HG02610 (cell line): ENCODE data around the gene PLA2G10.
"Not testable (repeated sequence)": the region's sequence is repeated elsewhere in the genome, so short reads cannot be mapped to it uniquely, and the experiment has no call there.

Source experiments
- ATAC-seq: cut with Tn5 transposase; IDR thresholded peaks from one replicate; pipeline ENCODE4 v1.9.1; 2021; ENCODE audit warnings: mild to moderate bottlenecking, moderate library complexity; ENCODE audit not compliant: unreplicated experiment

PLA2G10 gene, protein sequence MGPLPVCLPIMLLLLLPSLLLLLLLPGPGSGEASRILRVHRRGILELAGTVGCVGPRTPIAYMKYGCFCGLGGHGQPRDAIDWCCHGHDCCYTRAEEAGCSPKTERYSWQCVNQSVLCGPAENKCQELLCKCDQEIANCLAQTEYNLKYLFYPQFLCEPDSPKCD

DNA sequence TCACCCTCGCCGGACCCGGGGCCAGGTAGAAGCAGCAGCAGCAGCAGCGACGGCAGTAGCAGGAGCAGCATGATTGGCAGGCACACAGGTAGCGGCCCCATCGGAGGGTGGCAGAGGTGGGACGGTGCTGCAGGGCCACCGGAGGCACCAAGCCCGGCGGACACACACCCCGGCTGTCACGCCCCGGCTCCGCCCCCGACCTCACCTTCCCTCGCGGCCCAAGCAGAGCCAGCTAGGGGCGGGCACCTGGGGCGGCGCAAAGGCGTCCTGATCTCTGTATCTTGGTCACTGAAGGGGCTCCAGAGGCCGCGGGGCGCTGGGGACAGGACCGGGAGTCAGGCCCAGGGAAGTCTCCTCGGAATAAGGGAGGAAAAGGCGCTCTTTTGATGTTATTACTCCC, at the start of gene PLA2G10:
Gene PLA2G10 (minus strand): TSS at position 180 of the 400 bp plus-strand sequence. CDS start 79 bp downstream, at position 101.
- ATAC-seq = not testable (repeated sequence)

- ATAC-seq = peak; percentile 98
Observed at GRCh38 chr16:14742273-14743128, 48.4 kb upstream of the PLA2G10 start, which contains the start of gene NPIPA2. Gene NPIPA2 (plus strand): TSS chr16:14742533. CDS start chr16:14748066, 5,533 bp downstream.

DNA sequence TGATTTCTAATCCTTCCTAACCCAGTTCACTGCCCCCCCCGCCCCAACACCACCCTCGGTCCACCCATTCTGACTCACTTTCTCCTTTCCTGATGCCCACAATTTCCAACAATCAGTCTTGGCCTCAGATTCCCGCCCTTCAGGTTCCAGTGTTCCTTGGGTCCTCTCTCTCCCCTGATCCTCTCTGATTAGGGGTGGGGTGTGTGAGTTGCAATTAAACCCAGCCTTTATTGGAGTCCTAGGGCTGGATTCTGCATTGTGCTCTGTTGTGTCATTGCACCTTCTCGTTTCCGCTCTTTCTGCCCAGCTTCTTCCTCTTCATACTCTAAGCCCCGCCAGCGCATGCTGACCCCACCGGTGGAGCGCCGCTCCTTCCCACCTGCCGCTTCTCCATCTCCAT, 47.7 kb upstream of the PLA2G10 start:
- not testable (repeated sequence) for ATAC-seq

- ATAC-seq = not testable (repeated sequence)
Observed at GRCh38 chr16:14740832-14741385, 46.8 kb upstream of the PLA2G10 start.

GRCh38 chr16:14733233-14733632, 39.1 kb upstream of the PLA2G10 start:
- ATAC-seq = not testable (repeated sequence)

DNA sequence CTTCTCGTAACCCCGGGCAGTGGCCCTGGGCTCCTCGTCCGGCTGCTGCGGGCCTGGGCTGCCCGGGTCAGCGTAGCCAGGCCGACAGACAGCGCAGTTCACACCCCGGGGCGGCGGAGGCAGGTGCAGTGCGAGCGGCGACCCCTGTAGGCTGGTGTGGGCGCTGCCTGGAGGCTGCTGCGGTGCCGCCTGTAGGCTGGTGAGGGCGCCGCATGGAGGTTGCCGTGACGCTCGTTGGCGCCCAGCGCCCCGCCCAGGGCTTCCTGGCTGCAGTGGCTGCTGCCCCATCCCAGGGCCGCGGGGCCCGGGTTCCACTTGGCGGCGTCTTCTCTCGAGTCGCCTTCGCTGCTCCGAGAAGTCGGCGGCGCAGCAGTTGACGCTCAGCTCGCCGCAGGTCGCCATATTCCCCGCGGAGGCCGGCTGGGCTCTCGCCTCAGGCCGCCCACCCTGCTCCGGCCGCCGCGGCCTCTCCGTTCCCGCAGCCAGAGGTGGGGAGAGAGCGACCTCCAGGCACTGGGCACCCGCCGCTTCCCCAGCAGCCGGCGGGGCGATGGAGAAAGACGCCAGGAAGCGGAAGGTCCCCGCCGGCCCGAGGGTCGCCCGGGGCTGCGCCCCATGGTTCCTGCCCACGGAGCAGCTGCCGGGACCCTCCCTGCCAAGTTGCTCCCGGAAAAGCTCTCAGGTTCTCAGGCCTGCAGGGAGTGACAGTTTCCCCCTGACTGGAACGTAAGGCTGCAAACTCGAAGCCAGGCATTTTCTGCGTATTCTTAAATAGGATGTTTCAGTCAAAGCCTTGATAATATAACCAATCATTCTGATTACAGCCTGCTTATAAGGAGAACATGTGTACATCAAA, 9.3 kb upstream of the PLA2G10 start, which contains the start of gene NPIPA3:
Gene NPIPA3 (plus strand): TSS at position 256 of the 856 bp plus-strand sequence. CDS start 5,533 bp downstream, outside the sequence.
- peak; percentile 97 for ATAC-seq

DNA sequence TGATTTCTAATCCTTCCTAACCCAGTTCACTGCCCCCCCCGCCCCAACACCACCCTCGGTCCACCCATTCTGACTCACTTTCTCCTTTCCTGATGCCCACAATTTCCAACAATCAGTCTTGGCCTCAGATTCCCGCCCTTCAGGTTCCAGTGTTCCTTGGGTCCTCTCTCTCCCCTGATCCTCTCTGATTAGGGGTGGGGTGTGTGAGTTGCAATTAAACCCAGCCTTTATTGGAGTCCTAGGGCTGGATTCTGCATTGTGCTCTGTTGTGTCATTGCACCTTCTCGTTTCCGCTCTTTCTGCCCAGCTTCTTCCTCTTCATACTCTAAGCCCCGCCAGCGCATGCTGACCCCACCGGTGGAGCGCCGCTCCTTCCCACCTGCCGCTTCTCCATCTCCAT, 8.6 kb upstream of the PLA2G10 start:
- ATAC-seq = not testable (repeated sequence)

DNA sequence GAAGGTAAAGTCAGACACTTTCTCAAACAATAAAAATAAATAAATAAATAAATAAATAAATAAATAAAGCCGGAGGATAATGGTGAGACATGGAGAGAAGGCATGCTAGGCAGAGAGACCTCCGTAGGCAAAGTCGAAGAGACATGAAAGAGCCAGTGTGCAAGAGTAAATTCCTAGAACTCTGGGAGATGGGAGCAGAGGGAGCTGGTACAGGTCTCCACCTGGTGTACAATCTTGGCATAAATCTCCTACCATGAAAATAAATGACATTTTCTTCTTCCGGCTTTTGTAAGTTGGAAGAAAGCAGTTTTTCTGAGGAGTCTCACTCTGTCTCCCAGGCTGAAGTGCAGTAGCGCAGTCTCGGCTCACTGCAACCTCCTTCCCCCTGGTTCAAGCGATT, 7.8 kb upstream of the PLA2G10 start:
- not testable (repeated sequence) for ATAC-seq

DNA sequence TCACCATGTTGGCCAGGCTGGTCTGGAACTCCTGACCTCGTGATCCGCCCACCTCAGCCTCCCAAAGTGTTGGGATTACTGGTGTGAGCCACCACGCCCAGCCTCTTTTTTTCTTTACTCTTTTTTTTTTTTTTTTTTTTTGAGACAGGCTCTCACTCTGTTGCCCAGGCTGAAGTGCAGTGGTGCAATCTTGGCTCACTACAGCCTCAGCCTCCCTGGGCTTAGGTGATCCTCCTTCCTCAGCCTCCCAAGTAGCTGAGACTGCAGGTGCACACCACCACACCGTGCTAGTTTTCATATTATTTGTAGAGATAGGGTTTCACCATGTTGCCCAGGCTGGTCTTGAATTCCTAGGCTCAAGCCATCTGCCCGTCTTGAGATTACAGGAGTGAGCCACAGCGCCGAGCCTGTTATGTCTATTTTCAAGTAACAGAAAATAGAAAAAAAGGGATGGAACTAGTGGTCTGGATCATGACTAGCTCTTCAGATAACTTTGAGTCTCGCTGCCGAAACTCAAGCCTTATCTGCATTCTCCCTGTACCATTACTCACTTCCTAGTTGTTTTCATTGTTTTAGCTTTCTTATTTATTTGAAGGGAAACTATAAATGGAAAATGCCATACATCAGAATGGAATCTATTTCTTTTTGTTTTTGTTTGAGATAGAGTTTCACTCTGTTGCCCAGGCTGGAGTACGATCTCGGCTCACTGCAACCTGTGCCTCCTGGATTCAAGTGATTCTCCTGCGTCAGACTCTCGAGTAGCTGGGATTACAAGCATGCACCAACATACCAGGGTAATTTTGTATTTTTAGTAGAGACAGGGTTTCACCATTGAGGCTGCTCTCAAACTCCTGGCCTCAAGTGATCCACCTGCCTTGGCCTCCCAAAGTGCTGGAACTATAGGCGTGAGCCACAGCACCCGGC, 8.0 kb downstream of the PLA2G10 start:
- not testable (repeated sequence) for ATAC-seq

DNA sequence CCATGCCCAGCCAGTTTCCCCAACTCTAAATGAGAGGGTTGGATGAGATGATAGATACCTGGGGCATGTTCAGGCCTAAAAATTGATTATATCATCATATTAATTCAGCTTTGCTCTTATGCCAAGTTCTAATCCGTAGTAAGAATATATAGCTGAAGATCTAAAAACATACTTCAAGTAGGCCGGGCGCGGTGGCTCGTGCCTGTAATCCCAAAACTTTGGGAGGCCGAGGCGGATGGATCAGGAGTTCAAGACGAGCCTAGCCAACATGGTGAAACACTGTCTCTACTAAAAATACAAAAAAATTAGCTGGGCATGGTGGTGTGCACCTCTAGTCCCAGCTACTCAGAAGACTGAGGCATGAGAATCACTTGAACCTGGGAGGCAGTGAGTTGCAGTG, 12.0 kb downstream of the PLA2G10 start:
- no peak for ATAC-seq

DNA sequence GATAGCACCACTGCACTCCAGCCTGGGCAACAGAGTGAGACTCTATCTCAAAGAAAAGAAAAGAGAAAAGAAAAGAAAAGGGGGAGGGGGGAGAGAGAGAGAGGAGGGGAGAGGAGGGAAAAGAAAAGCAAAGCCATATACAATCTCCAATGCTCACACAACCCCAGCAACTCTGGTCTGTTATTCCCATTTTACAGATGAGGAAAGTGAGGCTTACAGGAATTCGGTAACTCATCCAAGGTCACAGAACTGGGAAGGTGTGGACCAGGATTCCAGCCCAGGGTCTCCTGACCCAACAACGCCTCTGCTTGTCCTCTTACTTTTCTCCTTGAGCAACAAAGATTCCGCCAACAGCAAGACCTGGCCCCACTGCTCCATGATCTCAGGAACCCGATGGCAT, 13.0 kb downstream of the PLA2G10 start:
- ATAC-seq = no peak

GRCh38 chr16:14680396-14680795, 13.7 kb downstream of the PLA2G10 start:
- ATAC-seq = not testable (repeated sequence)

DNA sequence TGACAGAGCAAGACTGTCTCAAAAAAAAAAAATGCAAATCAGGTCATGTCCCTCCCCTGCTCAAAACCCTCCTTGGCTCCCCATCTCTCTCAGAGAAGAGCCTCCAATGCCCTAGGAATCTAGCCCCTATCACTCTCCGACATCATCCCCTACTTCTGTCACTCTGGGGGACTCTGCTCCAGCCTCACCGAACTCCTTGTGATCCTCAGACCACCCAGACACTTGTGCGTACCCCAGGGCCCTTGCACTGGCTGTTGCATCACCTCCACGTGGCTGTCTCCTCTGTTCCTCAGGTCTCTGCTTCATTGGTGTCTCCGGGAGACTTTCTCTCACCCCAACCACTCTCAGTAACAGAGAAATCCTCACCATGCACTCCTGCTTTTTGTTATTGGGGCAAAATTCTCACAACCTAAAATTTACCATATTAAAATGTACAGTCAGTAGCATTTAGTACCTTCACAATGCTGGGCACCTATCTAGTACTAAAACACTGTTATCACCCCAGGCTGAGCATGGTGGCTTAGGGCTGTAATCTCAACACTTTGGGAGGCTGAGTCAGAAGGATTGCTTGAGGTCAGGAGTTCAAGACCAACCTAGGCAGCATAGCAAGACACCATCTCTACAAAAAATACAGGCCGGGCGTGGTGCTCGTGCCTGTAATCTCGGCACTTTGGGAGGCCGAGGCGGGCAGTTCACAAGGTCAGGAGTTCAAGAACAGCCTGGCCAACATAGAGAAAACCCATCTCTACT, 15.2 kb downstream of the PLA2G10 start:
- no peak for ATAC-seq

DNA sequence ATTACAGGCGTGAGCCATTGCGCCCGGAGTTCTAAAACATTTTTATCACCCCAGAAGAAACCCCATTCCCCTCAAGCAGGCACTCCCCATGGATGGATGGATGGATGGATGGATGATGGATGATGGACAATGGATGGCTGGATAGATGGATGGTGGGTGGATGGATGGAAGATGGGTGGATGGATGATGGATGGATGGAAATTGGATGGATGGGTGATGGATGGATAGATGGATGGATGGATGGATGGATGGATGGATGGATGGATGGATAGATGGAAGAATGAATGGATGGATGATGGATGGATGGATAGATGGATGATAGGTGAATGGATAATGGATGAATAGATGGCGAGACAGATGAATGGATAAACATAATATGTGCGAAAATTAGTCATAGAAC, 16.5 kb downstream of the PLA2G10 start:
- ATAC-seq = no peak

DNA sequence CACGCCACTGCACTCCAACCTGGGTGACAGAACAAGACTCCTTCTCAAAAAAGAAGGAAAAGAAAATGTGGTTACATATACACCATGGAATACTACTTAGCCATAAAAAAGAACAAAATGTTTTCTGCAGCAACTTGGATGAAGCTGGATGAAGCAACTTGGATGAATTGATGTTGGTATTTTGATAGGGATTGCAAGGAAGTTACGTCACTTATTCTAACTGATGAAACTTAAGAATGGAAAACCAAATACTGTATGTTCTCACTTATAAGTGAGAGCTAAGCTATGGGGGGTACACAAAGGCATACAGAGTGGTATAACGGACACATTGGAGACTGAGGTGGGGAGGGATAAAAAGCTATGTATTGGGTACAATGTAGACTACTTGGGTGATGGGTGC, 17.5 kb downstream of the PLA2G10 start:
- ATAC-seq = no peak

GRCh38 chr16:14672403-14672971, 21.6 kb downstream of the PLA2G10 start:
- ATAC-seq = no peak

DNA sequence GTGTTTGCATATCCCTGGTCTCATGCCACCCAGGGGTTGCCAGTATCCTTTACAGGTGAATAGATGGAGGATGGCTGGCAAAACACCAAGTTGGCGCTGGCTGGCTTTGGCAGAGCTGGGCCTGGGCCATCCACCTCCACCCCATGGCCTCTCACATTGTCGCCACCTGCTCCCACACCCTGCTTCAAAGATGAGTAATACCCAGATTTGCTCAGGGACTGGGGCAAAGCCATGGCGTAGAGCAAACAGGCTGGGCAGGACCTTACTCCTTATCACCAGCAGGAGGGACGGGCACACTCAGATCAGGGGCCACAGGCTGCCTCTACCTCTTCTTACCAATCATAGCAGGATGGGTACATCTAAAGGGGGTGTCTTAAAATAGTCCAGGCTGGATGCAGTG, 24.3 kb downstream of the PLA2G10 start:
- no peak for ATAC-seq

DNA sequence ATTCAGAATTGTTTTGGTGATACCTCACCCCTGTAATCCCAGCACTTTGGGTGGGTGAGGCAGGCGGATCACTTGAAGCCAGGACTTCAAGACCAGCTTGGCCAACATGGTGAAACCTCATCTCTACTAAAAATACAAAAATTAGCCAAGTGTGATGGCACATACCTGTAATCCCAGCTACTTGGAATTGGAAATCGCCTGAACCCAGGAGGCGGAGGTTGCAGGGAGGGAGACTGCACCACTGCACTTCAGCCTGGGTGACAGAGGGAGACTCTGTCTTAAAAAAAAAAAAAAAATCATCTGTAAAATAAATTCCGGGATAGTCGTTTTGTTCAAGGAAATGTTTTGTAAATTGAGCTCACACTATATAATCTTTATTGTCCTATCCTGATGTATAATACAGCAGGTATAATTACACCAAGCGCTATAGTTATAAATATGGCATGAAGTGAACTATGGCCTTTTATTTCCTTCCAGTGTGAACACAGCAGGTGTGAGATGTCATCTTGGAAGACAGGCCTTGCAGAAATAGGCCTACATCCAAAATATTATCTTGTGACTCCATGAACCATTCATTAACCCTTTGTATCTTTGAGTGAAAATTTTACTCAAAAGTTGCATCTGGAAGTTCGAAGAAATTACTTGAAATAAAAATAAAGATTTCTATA, 25.4 kb downstream of the PLA2G10 start:
- no peak for ATAC-seq
